Stimulated activated CD8-positive, alpha-beta memory T cell treated with anti-CD3 and anti-CD28 coated beads, Interleukin-15, amount 100 ng/mL, for 24 hours (primary cell): ENCODE results near the gene OCIAD1.
A peak's percentile ranks its signal among the peaks of the same experiment; 100 is the strongest.
"Not testable (repeated sequence)": the region's sequence is repeated elsewhere in the genome, so short reads cannot be mapped to it uniquely, and the experiment has no call there.

Source experiments
- DNase-seq: peaks from one replicate; pipeline ENCODE4 v3.0.0-alpha.2; 2020; ENCODE audit warnings: low read depth

OCIAD1 gene

GRCh38 chr4:48830706-48831531 lies at the start of gene OCIAD1:
TSS of gene OCIAD1 (plus strand) at chr4:48831088. CDS start at chr4:48832625, 1,537 bp downstream.
- peak; percentile 80 for DNase-seq

- no peak for DNase-seq
Observed at GRCh38 chr4:48781968-48782367, 48.9 kb upstream of the OCIAD1 start.

- no peak for DNase-seq
Observed at GRCh38 chr4:48785302-48785701, 45.6 kb upstream of the OCIAD1 start.

- DNase-seq, result no peak
Observed at GRCh38 chr4:48786549-48786948, 44.3 kb upstream of the OCIAD1 start.

- DNase-seq, result no peak
Observed at GRCh38 chr4:48787056-48787455, 43.8 kb upstream of the OCIAD1 start.

GRCh38 chr4:48790561-48790960 lies 40.3 kb upstream of the OCIAD1 start:
- DNase-seq, result no peak

- DNase-seq, result no peak
Observed at GRCh38 chr4:48791313-48791712, 39.6 kb upstream of the OCIAD1 start.

- no peak for DNase-seq
Observed at GRCh38 chr4:48792348-48793006, 38.4 kb upstream of the OCIAD1 start.

GRCh38 chr4:48795108-48795507 lies 35.8 kb upstream of the OCIAD1 start:
- DNase-seq, result no peak

GRCh38 chr4:48796191-48796926 lies 34.5 kb upstream of the OCIAD1 start:
- no peak for DNase-seq

- DNase-seq, result no peak
Observed at GRCh38 chr4:48796927-48797679, 33.8 kb upstream of the OCIAD1 start.

GRCh38 chr4:48798117-48798516 lies 32.8 kb upstream of the OCIAD1 start:
- no peak for DNase-seq

GRCh38 chr4:48799157-48799556 lies 31.7 kb upstream of the OCIAD1 start:
- no peak for DNase-seq

- not testable (repeated sequence) for DNase-seq
Observed at GRCh38 chr4:48800155-48800554, 30.7 kb upstream of the OCIAD1 start.

GRCh38 chr4:48801016-48801715 lies 29.7 kb upstream of the OCIAD1 start:
- no peak for DNase-seq

GRCh38 chr4:48804584-48805301 lies 26.1 kb upstream of the OCIAD1 start:
- DNase-seq, result no peak

- no peak for DNase-seq
Observed at GRCh38 chr4:48812866-48813265, 18.0 kb upstream of the OCIAD1 start.

- DNase-seq, result no peak
Observed at GRCh38 chr4:48813964-48814363, 16.9 kb upstream of the OCIAD1 start.

- DNase-seq, result no peak
Observed at GRCh38 chr4:48815483-48815882, 15.4 kb upstream of the OCIAD1 start.

GRCh38 chr4:48816297-48816696 lies 14.6 kb upstream of the OCIAD1 start:
- not testable (repeated sequence) for DNase-seq

GRCh38 chr4:48816971-48817370 lies 13.9 kb upstream of the OCIAD1 start:
- no peak for DNase-seq
